Activated CD8-positive, alpha-beta memory T cell treated with anti-CD3 and anti-CD28 coated beads, Interleukin-2, amount 50 U/mL, for 1 hour (primary cell): ENCODE measurements around the gene DSC2.
"Not testable (repeated sequence)": the region's sequence is repeated elsewhere in the genome, so short reads cannot be mapped to it uniquely, and the experiment has no call there.

Experiments
- DNase-seq: peaks from one replicate; pipeline ENCODE4 v3.0.0-alpha.2; 2020; ENCODE audit errors: extremely low read depth

The DSC2 gene

GRCh38 chr18:31043709-31044108 is 58.5 kb downstream of the DSC2 start:
- DNase-seq, result no peak

GRCh38 chr18:31042406-31043181 is 59.6 kb downstream of the DSC2 start, which contains the start of gene DSC3:
Gene DSC3 (minus strand): TSS chr18:31042742. CDS start chr18:31042660, 82 bp downstream.
- no peak for DNase-seq

DNA sequence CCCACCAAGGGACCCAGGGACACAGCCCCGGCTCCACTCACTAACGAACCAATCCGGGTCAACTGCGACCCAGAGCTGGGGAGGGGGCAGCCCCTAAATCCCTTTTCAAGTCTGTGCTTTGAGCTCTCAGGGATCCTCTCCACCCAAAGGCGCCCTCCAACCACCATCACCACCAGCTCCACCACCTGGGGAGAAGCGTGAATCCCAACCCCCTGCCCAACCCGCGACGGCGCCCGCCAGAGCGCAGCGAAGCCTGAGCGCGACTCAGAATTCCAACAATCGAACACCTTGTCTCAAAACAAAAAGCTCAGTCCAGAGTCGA is 60.2 kb downstream of the DSC2 start:
- no peak for DNase-seq

DNA sequence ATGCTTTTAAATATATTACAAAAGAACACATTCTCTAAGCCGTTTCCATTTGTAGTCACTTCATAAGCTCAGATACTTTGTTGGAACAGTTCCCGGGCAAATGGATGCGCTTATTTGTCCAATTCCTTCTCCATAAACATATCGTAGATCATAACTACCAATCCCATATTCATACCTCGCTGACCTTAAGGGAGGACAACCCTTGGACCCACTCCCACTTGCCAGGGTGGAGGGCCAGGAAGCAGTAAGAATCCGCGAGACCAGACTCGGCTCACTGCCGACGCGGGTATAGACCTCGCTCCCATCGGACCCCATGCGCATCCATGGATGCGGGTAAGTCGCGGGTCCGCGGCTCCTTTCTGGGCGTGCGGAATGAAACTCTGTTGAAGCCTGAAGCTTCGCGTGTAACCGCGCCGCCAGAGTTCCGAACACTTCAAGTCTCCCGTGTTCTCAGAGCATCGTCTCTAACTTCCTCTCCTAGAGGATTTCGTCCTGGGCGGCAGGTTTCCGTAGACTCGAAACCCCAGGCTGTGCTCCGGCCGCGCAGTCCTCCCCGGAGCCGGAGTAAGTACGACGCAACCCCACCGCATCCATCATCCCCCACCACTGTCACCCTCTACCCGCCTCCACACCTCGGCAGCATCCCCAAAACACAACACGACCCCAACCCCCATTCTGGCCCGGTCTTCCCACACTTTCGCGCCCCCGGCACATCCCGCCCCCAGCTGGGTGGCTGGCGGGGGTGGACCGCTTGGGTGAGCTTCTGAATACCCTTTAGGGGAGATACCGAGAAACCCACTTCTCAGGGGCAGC is 60.7 kb downstream of the DSC2 start:
- no peak for DNase-seq

GRCh38 chr18:31040686-31041270 is 61.4 kb downstream of the DSC2 start:
- no peak for DNase-seq

DNA sequence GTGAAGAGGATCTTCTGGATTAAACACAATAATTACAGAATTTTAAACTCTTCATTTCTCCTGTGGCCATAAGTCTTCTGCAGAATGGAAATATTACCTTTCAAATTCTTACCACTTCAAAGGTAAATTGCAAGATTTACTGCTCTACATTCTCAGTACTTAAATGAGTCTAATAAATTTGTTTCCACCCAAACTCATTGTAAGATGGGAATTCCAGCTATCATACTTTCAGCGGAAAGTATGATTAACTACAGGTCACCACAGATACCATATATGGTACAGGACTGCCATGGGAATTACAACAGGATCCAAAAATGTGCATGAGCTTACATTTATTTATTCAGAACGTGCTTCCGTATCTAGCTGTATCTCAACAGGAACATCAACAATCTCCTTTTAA is 62.8 kb downstream of the DSC2 start:
- DNase-seq, result no peak

DNA sequence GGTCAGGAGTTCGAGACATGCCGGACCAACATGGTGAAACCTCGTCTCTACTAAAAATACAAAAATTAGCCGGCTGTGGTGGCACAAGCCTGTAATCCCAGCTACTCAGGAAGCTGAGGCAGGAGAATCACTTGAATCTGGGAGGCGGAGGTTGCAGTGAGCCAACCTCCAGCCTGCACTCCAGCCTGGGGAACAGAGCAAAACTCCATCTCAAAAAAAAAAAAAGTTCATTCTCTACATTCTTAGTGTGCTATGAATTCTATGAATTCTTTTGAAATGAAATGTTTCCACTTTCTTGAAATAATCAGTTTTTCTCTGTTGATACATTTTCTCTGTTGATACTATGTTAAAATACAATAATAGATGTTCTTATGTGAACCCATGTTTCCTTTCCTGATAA is 64.5 kb downstream of the DSC2 start:
- DNase-seq, result not testable (repeated sequence)

DNA sequence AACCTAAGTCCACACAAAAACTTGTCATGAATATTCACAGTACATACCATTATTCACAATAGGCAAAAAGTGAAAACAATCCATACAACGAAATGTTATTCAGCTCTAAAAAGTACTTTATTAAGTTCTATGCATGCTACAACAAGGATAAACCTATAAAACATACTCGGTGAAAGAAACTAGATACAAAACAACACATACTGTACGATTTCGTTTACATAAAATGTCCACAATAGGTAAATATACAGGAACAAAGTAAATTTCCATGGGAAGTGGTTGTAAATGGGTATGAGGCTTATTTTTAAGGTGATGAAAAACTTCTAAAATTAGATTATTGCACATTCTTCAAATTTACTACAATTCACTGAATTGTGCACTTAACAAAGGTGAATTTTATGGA is 67.7 kb downstream of the DSC2 start:
- no peak for DNase-seq

DNA sequence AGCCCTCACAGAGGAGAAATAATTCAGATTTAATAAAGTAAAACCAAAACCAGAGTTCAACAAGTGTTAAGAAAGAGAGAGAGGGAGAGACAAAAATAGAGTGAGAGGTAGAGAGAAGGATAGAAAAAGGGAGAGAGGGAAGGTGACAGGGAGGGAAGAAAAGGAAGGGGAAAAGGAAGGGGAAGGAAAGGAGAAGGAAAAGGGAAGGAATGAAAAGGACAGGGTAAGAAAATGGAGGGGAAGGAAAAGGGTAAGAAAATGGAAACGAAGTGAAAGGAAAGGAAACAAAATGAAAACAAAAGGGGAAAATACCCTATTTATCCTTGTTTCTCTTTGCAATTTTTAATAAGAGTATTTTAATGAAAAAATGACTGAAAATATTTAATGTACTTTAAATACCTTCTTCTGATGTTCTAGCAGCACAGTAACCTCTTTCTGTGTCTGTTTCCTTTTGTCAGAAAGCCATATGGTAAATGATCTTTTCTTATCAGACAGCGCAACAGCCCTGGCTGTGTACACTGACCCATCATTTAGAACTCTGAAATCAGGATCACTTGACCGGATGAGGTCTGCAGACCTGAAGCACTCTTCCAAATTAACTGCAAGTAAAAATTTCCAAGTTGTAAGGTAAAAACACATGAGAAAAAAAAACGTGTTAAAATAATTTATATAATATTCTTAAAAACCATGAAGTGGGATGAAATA is 71.5 kb downstream of the DSC2 start:
- no peak for DNase-seq

GRCh38 chr18:31015715-31016434 is 86.3 kb downstream of the DSC2 start:
- DNase-seq, result no peak

GRCh38 chr18:31011455-31011854 is 90.8 kb downstream of the DSC2 start:
- DNase-seq, result not testable (repeated sequence)

- no peak for DNase-seq
These were observed 91.6 kb downstream of the DSC2 start for GRCh38 chr18:31010601-31011000.
